ENCODE data around the gene IFT81. TPM values are rescaled to one million over a fixed set of nuclear protein-coding genes. Genes with fewer than 3 reads are reported as not detected.
A peak's percentile ranks its signal among the peaks of the same experiment; 100 is the strongest.

Gene IFT81
- total and polyA plus RNA-seq, 2 of the 13 experiments (the other 11 are each of a cell fraction or from before 2014, with no cell fraction given), result 4.2 to 13.0 TPM

- TF ChIP-seq REL (CRISPR knock-in tag; conservative IDR thresholded peaks at IDR 0.05) (no peak), ZNF672 (CRISPR knock-in tag; IDR thresholded peaks at IDR 0.05) (no peak), ZNF670 (CRISPR knock-in tag; IDR thresholded peaks at IDR 0.05; ENCODE audit: borderline replicate concordance) (no peak), PLSCR1 (CRISPR knock-in tag; IDR thresholded peaks at IDR 0.05; ENCODE audit: borderline replicate concordance) (no peak), SCMH1 (CRISPR knock-in tag; IDR thresholded peaks at IDR 0.05; ENCODE audit: borderline replicate concordance) (no peak), HNRNPLL (IDR thresholded peaks at IDR 0.05; ENCODE audit: low read depth, low read length, poor library complexity, severe bottlenecking) (no peak), ZNF205 (CRISPR knock-in tag; IDR thresholded peaks at IDR 0.05) (peak; percentile 41; the same call in 1 of the 2 replicates), ZNF577 (CRISPR knock-in tag; IDR thresholded peaks at IDR 0.05; ENCODE audit: borderline replicate concordance, low read depth) (no peak), HNRNPL (IDR thresholded peaks at IDR 0.05; ENCODE audit: low read depth, low read length) (no peak), GATA4 (IDR thresholded peaks at IDR 0.05; ENCODE audit: borderline replicate concordance, low read depth) (0 out of 2 replicates have a peak, but pooled peaks have one; percentile 53), SAP130 (CRISPR knock-in tag; IDR thresholded peaks at IDR 0.05; ENCODE audit: low read depth) (peak; percentile 64; the same call in 1 of the 2 replicates), YEATS2 (CRISPR knock-in tag; IDR thresholded peaks at IDR 0.05; ENCODE audit: borderline replicate concordance) (no peak), SRSF1 (optimal IDR thresholded peaks at IDR 0.05; ENCODE audit: low read depth, low read length) (no peak), ZNF547 (CRISPR knock-in tag; IDR thresholded peaks at IDR 0.05) (no peak), SMARCE1 (IDR thresholded peaks at IDR 0.05; ENCODE audit: borderline replicate concordance) (no peak), MLLT10 (CRISPR knock-in tag; IDR thresholded peaks at IDR 0.05) (no peak), FOXP4 (CRISPR knock-in tag; IDR thresholded peaks at IDR 0.05) (peak; percentile 93), SSRP1 (CRISPR knock-in tag; IDR thresholded peaks at IDR 0.05) (0 out of 2 replicates have a peak, but pooled peaks have one; percentile 67), ZNF335 (CRISPR knock-in tag; IDR thresholded peaks at IDR 0.05) (no peak), MED1 (CRISPR knock-in tag; IDR thresholded peaks at IDR 0.05) (peak; percentile 91), NR2F2 (IDR thresholded peaks at IDR 0.05; ENCODE audit: borderline replicate concordance, low read depth) (peak; percentile 52; the same call in 1 of the 2 replicates), ZNF124 (CRISPR knock-in tag; IDR thresholded peaks at IDR 0.05) (peak; percentile 100), NRL (CRISPR knock-in tag; IDR thresholded peaks at IDR 0.05; ENCODE audit: borderline replicate concordance) (no peak), MLXIP (CRISPR knock-in tag; IDR thresholded peaks at IDR 0.05; ENCODE audit: borderline replicate concordance) (no peak)
These were observed 12.5 kb upstream of the IFT81 start (continued) for GRCh38 chr12:110111476-110112334.

Data from HepG2 (cell line).